Mesenchymal stem cell (in vitro differentiated cells and primary cell): Measurements from ENCODE around the gene CS.
"Not testable (repeated sequence)": the region's sequence is repeated elsewhere in the genome, so short reads cannot be mapped to it uniquely, and the experiment has no call there.

ENCODE experiments used
- DNase-seq: peaks from one replicate; pipeline ENCODE4 v3.0.0-alpha.2; 2013
- H2AFZ ChIP-seq: one replicate; pipeline ENCODE4 v1.6.1; 2013; ENCODE audit warnings: low read depth, mild to moderate bottlenecking, control low read depth, inconsistent platforms, low read length, moderate library complexity
- H2AK5ac ChIP-seq: 2 replicates; pipeline ENCODE4 v1.6.1; 2013; ENCODE audit warnings: low read length, moderate library complexity, mild to moderate bottlenecking, inconsistent platforms; ENCODE audit not compliant: severe bottlenecking
- H2BK120ac ChIP-seq: one replicate; pipeline ENCODE4 v1.6.1; 2013; ENCODE audit warnings: low read depth, mild to moderate bottlenecking, inconsistent platforms, low read length, moderate library complexity
- H2BK12ac ChIP-seq, 2 experiments: one replicate each; pipeline ENCODE4 v1.6.1; 2013; ENCODE audit warnings: inconsistent platforms in 2 of 2, low read length in 2 of 2, mild to moderate bottlenecking in 2 of 2, moderate library complexity in 2 of 2, control low read depth in 1 of 2
- H2BK15ac ChIP-seq: one replicate; pipeline ENCODE4 v1.6.1; 2013; ENCODE audit warnings: mild to moderate bottlenecking, low read depth, inconsistent platforms; ENCODE audit not compliant: poor library complexity, severe bottlenecking
- H2BK5ac ChIP-seq: 2 replicates; pipeline ENCODE4 v1.6.1; 2013; ENCODE audit warnings: low read depth, mild to moderate bottlenecking, low read length, control low read depth, inconsistent platforms; ENCODE audit not compliant: poor library complexity, severe bottlenecking
- H3K14ac ChIP-seq, 2 experiments: one replicate each; pipeline ENCODE4 v1.6.1; 2013; ENCODE audit warnings: inconsistent platforms in 2 of 2, low read length in 2 of 2, control low read depth in 1 of 2, mild to moderate bottlenecking in 1 of 2, moderate library complexity in 1 of 2
- H3K18ac ChIP-seq, 2 experiments: one replicate each; pipeline ENCODE4 v1.6.1; 2013; ENCODE audit warnings: inconsistent platforms in 2 of 2, low read length in 2 of 2, control low read depth in 1 of 2, low read depth in 1 of 2, mild to moderate bottlenecking in 1 of 2
- H3K23ac ChIP-seq, 2 experiments: one replicate each; pipeline ENCODE4 v1.6.1; 2013; ENCODE audit warnings: inconsistent platforms in 2 of 2, low read length in 2 of 2, mild to moderate bottlenecking in 2 of 2, moderate library complexity in 2 of 2, control low read depth in 1 of 2
- H3K27ac ChIP-seq: 2 replicates; pipeline ENCODE4 v1.5.1; 2013; ENCODE audit warnings: mild to moderate bottlenecking, moderate library complexity, low read length, control low read depth, inconsistent platforms; ENCODE audit not compliant: poor library complexity, severe bottlenecking
- H3K27me3 ChIP-seq, 2 experiments: 2 replicates each; pipeline versions ENCODE4 v1.6.1 to v1.7.0; 2013; ENCODE audit warnings: low read length in 2 of 2, mild to moderate bottlenecking in 2 of 2, moderate library complexity in 2 of 2, control low read depth in 1 of 2, inconsistent platforms in 1 of 2; ENCODE audit not compliant: control insufficient read depth in 1 of 2, insufficient read depth in 1 of 2
- H3K36me3 ChIP-seq, 2 experiments: 2 replicates each; pipeline versions ENCODE4 v1.6.1 to v1.7.0; 2013; ENCODE audit warnings: low read length in 2 of 2, control low read depth in 1 of 2, inconsistent platforms in 1 of 2, low read depth in 1 of 2, mild to moderate bottlenecking in 1 of 2; ENCODE audit not compliant: insufficient read depth in 2 of 2, control insufficient read depth in 1 of 2
- H3K4ac ChIP-seq, 2 experiments: one replicate each; pipeline ENCODE4 v1.6.1; 2013; ENCODE audit warnings: inconsistent platforms in 2 of 2, low read length in 2 of 2, mild to moderate bottlenecking in 2 of 2, moderate library complexity in 2 of 2, control low read depth in 1 of 2, low read depth in 1 of 2
- H3K4me1 ChIP-seq: 2 replicates; pipeline ENCODE4 v1.6.1; 2013; ENCODE audit warnings: low read depth, low read length, control low read depth; ENCODE audit not compliant: control insufficient read depth, insufficient read depth
- H3K4me2 ChIP-seq: 2 replicates; pipeline ENCODE4 v1.6.1; 2013; ENCODE audit warnings: low read length, mild to moderate bottlenecking, inconsistent platforms; ENCODE audit not compliant: poor library complexity, severe bottlenecking
- H3K4me3 ChIP-seq, 2 experiments: 2 replicates each; pipeline versions ENCODE4 v1.5.1 to v1.7.0; 2013; ENCODE audit warnings: low read length in 2 of 2, mild to moderate bottlenecking in 2 of 2, control low read depth in 1 of 2, low read depth in 1 of 2; ENCODE audit not compliant: insufficient read depth in 1 of 2
- H3K79me1 ChIP-seq: replicated peaks from 2 replicates; pipeline ENCODE4 v1.6.1; 2013; ENCODE audit warnings: mild to moderate bottlenecking, control low read depth, low read length, inconsistent platforms; ENCODE audit not compliant: poor library complexity, severe bottlenecking
- H3K9ac ChIP-seq: 2 replicates; pipeline ENCODE4 v1.7.0; 2013; ENCODE audit warnings: mild to moderate bottlenecking, low read length, moderate library complexity
- H3K9me3 ChIP-seq: 2 replicates; pipeline ENCODE4 v1.7.0; 2013; ENCODE audit warnings: mild to moderate bottlenecking, low read length; ENCODE audit not compliant: control insufficient read depth
- H4K8ac ChIP-seq: one replicate; pipeline ENCODE4 v1.6.1; 2013; ENCODE audit warnings: inconsistent platforms, mild to moderate bottlenecking, low read length, moderate library complexity
- H4K91ac ChIP-seq: one replicate; pipeline ENCODE4 v1.6.1; 2013; ENCODE audit warnings: mild to moderate bottlenecking, low read length, inconsistent platforms
- WGBS: methylation state at CpG from one replicate; pipeline ENCODE4 v1.1.7; 2013; ENCODE audit warnings: mixed read lengths; 5-methylcytosine and 5-hydroxymethylcytosine counted together

CS gene

DNA sequence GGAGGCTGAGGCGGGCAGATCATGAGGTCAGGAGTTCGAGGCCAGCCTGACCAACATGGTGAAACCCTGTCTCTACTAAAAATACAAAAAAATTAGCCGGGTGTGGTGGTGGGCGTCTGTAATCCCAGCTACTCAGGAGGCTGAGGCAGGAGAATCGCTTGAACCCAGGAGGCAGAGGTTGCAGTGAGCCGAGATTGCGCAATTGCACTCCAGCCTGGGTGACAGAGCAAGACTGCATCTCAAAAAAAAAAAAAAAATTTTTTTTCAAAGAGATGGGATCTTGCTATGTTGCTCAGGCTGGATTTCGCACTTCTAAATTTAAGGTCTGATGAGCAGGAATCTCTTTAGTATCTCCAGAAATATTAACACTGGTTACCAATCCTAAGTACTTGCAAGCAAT is 21.5 kb upstream of the CS start:
- H2BK15ac ChIP-seq, H4K8ac ChIP-seq, H3K23ac ChIP-seq, H3K9ac ChIP-seq, H2BK120ac ChIP-seq, H3K27ac ChIP-seq, H3K4me3 ChIP-seq, H4K91ac ChIP-seq, H3K14ac ChIP-seq, H2BK5ac ChIP-seq, H3K27me3 ChIP-seq, H3K79me1 ChIP-seq, H2BK12ac ChIP-seq, H2AFZ ChIP-seq, H2AK5ac ChIP-seq, H3K4me1 ChIP-seq, DNase-seq, H3K18ac ChIP-seq, H3K9me3 ChIP-seq, H3K4me2 ChIP-seq, H3K4ac ChIP-seq: not testable (repeated sequence)
- WGBS: 99% methylated on average over 7 of the region's 8 CpGs
- H3K36me3 ChIP-seq: peaks cover 36 to 63% of the 10 kb centered on the region in 2 experiments

DNA sequence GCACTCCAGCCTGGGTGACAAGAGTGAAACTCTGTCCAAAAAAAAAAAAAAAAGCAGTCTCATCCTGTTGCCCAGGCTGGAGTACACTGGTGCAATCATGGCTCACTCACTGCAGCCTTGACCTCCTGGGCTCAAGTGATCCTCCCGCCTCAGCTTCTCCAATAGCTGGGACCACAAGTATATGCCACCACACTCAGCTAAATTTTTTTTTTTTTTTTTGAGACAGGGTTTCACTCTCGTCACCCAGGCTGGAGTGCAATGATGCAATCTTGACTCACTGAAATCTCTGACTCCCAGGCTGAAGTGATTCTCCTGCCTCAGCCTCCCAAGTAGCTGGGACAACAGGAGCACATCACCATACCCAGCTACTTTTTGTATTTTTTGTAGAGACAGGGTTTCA is 20.9 kb upstream of the CS start:
- peak; percentile 27 for DNase-seq
- Histone ChIP-seq H3K9ac (no peak overlapping the region), H3K36me3 (peaks cover 33 to 57% of the 10 kb centered on the region in 2 experiments), H2BK12ac (no peak overlapping the region), H4K91ac (no peak overlapping the region), H3K18ac (no peak overlapping the region), H3K27me3 (no peaks in the 10 kb centered on the region), H3K4me2 (no peak overlapping the region), H3K4me3 (no peak overlapping the region), H3K27ac (no peak overlapping the region), H2BK5ac (no peak overlapping the region), H3K79me1 (peaks cover 2% of the 10 kb centered on the region), H4K8ac (no peak overlapping the region), H2BK120ac (no peak overlapping the region), H2AK5ac (no peak overlapping the region), H2BK15ac (no peak overlapping the region), H2AFZ (no peak overlapping the region), H3K4me1 (no peaks in the 10 kb centered on the region), H3K9me3 (no peaks in the 10 kb centered on the region), H3K23ac (no peak overlapping the region), H3K14ac (no peak overlapping the region), H3K4ac (no peak overlapping the region)
- WGBS: 87% methylated on average over 2 of the region's 2 CpGs

DNA sequence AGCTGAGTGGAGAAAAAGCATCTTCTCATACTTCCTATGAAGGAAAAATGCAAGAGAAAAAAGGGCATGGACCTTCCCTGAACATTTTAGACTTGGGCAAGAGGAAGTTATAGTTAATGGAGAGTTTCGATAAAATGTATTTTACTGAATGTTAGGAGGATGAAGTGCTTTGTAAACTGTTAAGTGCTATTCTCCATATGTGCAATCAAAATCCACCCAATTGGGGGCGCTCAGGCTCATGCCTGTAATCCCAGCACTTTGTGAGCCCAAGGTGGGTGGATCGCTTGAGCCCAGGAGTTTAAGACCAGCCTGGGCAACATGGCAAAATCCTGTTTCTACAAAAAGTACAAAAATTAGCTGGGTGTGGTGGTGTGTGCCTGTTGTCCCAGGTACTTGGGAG is 17.5 kb upstream of the CS start:
- DNase-seq: no peak
- H3K23ac ChIP-seq: no peak overlapping the region
- no peak overlapping the region for H3K14ac ChIP-seq
- H3K79me1 ChIP-seq: peaks cover 9% of the 10 kb centered on the region
- H3K4me2 ChIP-seq: no peak overlapping the region
- H3K9ac ChIP-seq: no peak overlapping the region
- no peak overlapping the region for H2BK5ac ChIP-seq
- no peak overlapping the region for H2BK12ac ChIP-seq
- no peak overlapping the region for H3K18ac ChIP-seq
- H4K91ac ChIP-seq: no peak overlapping the region
- WGBS: 86% methylated on average over 3 of the region's 3 CpGs
- no peak overlapping the region for H4K8ac ChIP-seq
- no peaks in the 10 kb centered on the region for H3K27me3 ChIP-seq
- no peak overlapping the region for H3K27ac ChIP-seq
- no peak overlapping the region for H3K4me3 ChIP-seq
- no peaks in the 10 kb centered on the region for H3K9me3 ChIP-seq
- no peak overlapping the region for H2BK15ac ChIP-seq
- peaks cover 24 to 32% of the 10 kb centered on the region in 2 experiments for H3K36me3 ChIP-seq
- H2BK120ac ChIP-seq: no peak overlapping the region
- H2AK5ac ChIP-seq: no peak overlapping the region
- H3K4me1 ChIP-seq: peaks cover 6% of the 10 kb centered on the region
- H3K4ac ChIP-seq: no peak overlapping the region
- no peak overlapping the region for H2AFZ ChIP-seq

DNA sequence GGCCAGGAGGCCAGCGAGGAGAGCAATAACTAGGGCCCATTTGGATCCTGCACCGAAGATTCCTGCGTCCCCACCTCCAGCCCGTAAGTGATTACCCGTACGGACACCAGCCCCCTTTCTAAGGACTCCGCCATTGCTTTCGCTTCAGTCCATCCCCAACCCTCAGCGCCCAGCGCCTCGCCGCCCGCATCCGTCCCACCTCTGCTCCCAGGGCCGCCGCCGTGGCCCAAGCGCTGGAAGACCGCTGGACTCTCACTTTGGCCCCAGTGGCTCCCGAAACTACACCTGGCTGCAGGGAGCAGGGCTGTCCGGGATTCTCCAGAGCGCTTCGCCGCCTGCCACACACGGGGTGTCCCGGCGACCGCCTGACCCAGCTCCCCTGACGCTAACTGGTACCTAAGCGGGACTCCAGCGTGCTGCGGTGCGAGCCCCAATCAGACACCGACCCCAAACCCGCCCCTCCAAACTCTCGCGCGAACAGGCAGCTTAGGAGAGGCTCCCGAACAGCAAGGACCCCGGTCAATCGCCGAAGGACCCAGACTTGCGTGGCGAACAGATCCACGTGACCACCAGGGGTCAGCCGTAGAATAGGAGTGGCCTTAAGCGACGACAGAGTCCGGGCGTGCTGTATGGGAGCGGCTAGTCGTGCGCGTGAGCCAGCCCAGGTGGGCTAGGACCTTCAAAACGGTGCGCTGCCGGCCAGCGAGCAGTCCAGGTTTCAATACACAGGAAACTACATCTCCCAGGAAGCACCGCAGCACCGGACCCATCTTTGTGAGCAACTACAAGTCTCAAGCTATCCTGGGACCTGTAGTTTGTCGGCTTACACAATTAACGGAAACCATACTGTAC is 15.7 kb upstream of the CS start, which contains the start of gene CNPY2:
Gene CNPY2 (minus strand): TSS at position 367 of the 852 bp plus-strand sequence. CDS start 771 bp downstream, outside the sequence.
- under 1% methylated on average over 62 of the region's 62 CpGs for WGBS
- Histone ChIP-seq H3K4me3 (peak within 1 kb of the TSS; percentile 91 to 100), H3K9ac (peak within 1 kb of the TSS; percentile 96)

More for the DNA sequence above, 15.7 kb upstream of the CS start, which contains the start of gene CNPY2:
- no peaks in the 10 kb centered on the region for H3K27me3 ChIP-seq
- H3K36me3 ChIP-seq: peaks cover 31 to 34% of the 10 kb centered on the region in 2 experiments
- H2AFZ ChIP-seq: peak within 1 kb of the TSS; percentile 96
- H3K4me2 ChIP-seq: peak within 1 kb of the TSS; percentile 88
- peak within 1 kb of the TSS; percentile 91 for H3K27ac ChIP-seq
- H4K91ac ChIP-seq: peak within 1 kb of the TSS; percentile 95
- H2AK5ac ChIP-seq: peak within 1 kb of the TSS; percentile 86
- H2BK120ac ChIP-seq: peak within 1 kb of the TSS; percentile 62
- H3K23ac ChIP-seq: peak within 1 kb of the TSS; percentile 22 to 92
- H3K4me1 ChIP-seq: peaks cover 6% of the 10 kb centered on the region
- peak; percentile 98 for DNase-seq
- peak within 1 kb of the TSS; percentile 93 for H4K8ac ChIP-seq
- H3K9me3 ChIP-seq: no peaks in the 10 kb centered on the region
- peak within 1 kb of the TSS; percentile 86 to 90 for H3K4ac ChIP-seq
- peak within 1 kb of the TSS; percentile 96 to 99 for H3K18ac ChIP-seq
- H2BK15ac ChIP-seq: peak within 1 kb of the TSS; percentile 13
- H3K14ac ChIP-seq: peak within 1 kb of the TSS in 1 of 2 experiments; percentile 95
- peak within 1 kb of the TSS; percentile 48 for H2BK5ac ChIP-seq
- H3K79me1 ChIP-seq: peaks cover 11% of the 10 kb centered on the region
- H2BK12ac ChIP-seq: peak within 1 kb of the TSS; percentile 66 to 86
